ENCODE results near the gene CORO2A. TPM values are rescaled to one million over a fixed set of nuclear protein-coding genes. Genes with fewer than 3 reads are reported as not detected.

Gene CORO2A
- total and polyA plus RNA-seq, 2 of the 13 experiments (the other 11 are each of a cell fraction or from before 2014, with no cell fraction given): 14.4 to 15.3 TPM

- TF ChIP-seq, protein P1, sequence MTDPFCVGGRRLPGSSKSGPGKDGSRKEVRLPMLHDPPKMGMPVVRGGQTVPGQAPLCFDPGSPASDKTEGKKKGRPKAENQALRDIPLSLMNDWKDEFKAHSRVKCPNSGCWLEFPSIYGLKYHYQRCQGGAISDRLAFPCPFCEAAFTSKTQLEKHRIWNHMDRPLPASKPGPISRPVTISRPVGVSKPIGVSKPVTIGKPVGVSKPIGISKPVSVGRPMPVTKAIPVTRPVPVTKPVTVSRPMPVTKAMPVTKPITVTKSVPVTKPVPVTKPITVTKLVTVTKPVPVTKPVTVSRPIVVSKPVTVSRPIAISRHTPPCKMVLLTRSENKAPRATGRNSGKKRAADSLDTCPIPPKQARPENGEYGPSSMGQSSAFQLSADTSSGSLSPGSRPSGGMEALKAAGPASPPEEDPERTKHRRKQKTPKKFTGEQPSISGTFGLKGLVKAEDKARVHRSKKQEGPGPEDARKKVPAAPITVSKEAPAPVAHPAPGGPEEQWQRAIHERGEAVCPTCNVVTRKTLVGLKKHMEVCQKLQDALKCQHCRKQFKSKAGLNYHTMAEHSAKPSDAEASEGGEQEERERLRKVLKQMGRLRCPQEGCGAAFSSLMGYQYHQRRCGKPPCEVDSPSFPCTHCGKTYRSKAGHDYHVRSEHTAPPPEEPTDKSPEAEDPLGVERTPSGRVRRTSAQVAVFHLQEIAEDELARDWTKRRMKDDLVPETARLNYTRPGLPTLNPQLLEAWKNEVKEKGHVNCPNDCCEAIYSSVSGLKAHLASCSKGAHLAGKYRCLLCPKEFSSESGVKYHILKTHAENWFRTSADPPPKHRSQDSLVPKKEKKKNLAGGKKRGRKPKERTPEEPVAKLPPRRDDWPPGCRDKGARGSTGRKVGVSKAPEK (CRISPR knock-in tag; IDR thresholded peaks at IDR 0.05; ENCODE audit: borderline replicate concordance): peak; percentile 35; the same call in 1 of the 2 replicates
- no peak for TF ChIP-seq ZNF326 (CRISPR knock-in tag; IDR thresholded peaks at IDR 0.05; ENCODE audit: borderline replicate concordance)
- TF ChIP-seq, protein P2, sequence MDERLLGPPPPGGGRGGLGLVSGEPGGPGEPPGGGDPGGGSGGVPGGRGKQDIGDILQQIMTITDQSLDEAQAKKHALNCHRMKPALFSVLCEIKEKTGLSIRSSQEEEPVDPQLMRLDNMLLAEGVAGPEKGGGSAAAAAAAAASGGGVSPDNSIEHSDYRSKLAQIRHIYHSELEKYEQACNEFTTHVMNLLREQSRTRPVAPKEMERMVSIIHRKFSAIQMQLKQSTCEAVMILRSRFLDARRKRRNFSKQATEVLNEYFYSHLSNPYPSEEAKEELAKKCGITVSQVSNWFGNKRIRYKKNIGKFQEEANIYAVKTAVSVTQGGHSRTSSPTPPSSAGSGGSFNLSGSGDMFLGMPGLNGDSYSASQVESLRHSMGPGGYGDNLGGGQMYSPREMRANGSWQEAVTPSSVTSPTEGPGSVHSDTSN (CRISPR knock-in tag; IDR thresholded peaks at IDR 0.05): no peak
- no peak for TF ChIP-seq ZNF83 (CRISPR knock-in tag; IDR thresholded peaks at IDR 0.05; ENCODE audit: borderline replicate concordance)
- no peak for TF ChIP-seq BCL3 (CRISPR knock-in tag; IDR thresholded peaks at IDR 0.05)
- TF ChIP-seq SNAPC2 (CRISPR knock-in tag; IDR thresholded peaks at IDR 0.05): no peak
- no peak for TF ChIP-seq PHB2 (IDR thresholded peaks at IDR 0.05; ENCODE audit: partially characterized antibody)
- TF ChIP-seq, protein P3, sequence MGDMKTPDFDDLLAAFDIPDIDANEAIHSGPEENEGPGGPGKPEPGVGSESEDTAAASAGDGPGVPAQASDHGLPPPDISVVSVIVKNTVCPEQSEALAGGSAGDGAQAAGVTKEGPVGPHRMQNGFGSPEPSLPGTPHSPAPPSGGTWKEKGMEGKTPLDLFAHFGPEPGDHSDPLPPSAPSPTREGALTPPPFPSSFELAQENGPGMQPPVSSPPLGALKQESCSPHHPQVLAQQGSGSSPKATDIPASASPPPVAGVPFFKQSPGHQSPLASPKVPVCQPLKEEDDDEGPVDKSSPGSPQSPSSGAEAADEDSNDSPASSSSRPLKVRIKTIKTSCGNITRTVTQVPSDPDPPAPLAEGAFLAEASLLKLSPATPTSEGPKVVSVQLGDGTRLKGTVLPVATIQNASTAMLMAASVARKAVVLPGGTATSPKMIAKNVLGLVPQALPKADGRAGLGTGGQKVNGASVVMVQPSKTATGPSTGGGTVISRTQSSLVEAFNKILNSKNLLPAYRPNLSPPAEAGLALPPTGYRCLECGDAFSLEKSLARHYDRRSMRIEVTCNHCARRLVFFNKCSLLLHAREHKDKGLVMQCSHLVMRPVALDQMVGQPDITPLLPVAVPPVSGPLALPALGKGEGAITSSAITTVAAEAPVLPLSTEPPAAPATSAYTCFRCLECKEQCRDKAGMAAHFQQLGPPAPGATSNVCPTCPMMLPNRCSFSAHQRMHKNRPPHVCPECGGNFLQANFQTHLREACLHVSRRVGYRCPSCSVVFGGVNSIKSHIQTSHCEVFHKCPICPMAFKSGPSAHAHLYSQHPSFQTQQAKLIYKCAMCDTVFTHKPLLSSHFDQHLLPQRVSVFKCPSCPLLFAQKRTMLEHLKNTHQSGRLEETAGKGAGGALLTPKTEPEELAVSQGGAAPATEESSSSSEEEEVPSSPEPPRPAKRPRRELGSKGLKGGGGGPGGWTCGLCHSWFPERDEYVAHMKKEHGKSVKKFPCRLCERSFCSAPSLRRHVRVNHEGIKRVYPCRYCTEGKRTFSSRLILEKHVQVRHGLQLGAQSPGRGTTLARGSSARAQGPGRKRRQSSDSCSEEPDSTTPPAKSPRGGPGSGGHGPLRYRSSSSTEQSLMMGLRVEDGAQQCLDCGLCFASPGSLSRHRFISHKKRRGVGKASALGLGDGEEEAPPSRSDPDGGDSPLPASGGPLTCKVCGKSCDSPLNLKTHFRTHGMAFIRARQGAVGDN (CRISPR knock-in tag; IDR thresholded peaks at IDR 0.05): peak; percentile 94
- TF ChIP-seq ZMYM2 (CRISPR knock-in tag; IDR thresholded peaks at IDR 0.05): no peak
- TF ChIP-seq SMAD1 (CRISPR knock-in tag; IDR thresholded peaks at IDR 0.05; ENCODE audit: borderline replicate concordance, low read depth): peak; percentile 73; the same call in 1 of the 2 replicates
- TF ChIP-seq TFDP2 (CRISPR knock-in tag; IDR thresholded peaks at IDR 0.05): no peak
- TF ChIP-seq ZNF274 (CRISPR knock-in tag; IDR thresholded peaks at IDR 0.05): no peak
- peak; percentile 86; the same call in 1 of the 2 replicates for TF ChIP-seq ZNF556 (CRISPR knock-in tag; IDR thresholded peaks at IDR 0.05; ENCODE audit: borderline replicate concordance)
- TF ChIP-seq CC2D1A (CRISPR knock-in tag; IDR thresholded peaks at IDR 0.05): peak; percentile 86; the same call in 1 of the 2 replicates
- TF ChIP-seq HNRNPUL1 (IDR thresholded peaks at IDR 0.05; ENCODE audit: low read depth, low read length): no peak
Observed at GRCh38 chr9:98146101-98146991, 46.1 kb downstream of the CORO2A start (continued).

Measured in HepG2 (cell line).